ENCODE measurements around the gene NRL. TPM values are rescaled to one million over a fixed set of nuclear protein-coding genes. Genes with fewer than 3 reads are reported as not detected.

The NRL gene
- total RNA-seq, 2 donors from 2014 or later: 0.88 to 2.7 TPM

DNA sequence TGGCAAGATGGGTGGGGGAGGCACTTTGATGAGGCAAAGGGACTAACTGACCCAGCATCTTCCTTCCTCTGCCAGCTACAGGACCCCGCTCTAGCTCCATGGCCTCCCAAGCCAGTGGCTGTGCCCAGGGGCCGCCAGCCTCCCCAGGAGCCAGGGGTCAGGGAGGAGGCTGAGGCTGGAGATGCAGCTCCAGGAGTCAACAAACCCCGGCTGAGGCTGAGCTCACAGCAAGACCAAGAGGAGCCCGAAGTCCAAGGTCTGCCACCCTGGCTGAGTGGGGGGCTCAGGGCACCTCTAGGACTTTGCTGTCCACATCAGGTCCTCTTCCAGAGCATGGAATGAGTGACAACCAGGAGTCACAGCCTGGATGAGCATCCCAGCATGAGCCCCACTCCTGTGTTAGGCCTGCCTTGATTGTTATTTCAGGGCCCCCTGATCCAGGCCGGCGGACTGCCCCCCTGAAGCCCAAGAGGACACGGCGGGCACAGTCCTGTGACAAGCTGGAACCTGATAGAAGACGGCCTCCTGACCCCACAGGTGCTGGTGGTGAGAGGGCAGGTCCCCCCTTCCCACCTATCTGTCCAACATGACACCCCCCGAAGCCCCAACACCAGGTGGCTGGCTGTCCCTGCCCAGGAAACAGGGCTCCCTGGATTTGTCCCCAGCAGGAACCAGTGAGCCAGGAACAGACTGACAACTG lies 45.9 kb downstream of the NRL start:
- Histone ChIP-seq H3K27ac (no peak overlapping the region), H3K9ac (ENCODE audit: low read depth in 2 of 2, low read length in 2 of 2) (no peak overlapping the region), H3K4me3 (no peak overlapping the region), H3K9me3 (no peaks in the 10 kb centered on the region), H3K27me3 (no peaks in the 10 kb centered on the region), H3K4me1 (peaks cover 6% of the 10 kb centered on the region), H3K36me3 (no peaks in the 10 kb centered on the region)
- DNase-seq: no peak
- intact Hi-C loops (cut with DNase I): no loop called here
- TF ChIP-seq, protein P1, sequence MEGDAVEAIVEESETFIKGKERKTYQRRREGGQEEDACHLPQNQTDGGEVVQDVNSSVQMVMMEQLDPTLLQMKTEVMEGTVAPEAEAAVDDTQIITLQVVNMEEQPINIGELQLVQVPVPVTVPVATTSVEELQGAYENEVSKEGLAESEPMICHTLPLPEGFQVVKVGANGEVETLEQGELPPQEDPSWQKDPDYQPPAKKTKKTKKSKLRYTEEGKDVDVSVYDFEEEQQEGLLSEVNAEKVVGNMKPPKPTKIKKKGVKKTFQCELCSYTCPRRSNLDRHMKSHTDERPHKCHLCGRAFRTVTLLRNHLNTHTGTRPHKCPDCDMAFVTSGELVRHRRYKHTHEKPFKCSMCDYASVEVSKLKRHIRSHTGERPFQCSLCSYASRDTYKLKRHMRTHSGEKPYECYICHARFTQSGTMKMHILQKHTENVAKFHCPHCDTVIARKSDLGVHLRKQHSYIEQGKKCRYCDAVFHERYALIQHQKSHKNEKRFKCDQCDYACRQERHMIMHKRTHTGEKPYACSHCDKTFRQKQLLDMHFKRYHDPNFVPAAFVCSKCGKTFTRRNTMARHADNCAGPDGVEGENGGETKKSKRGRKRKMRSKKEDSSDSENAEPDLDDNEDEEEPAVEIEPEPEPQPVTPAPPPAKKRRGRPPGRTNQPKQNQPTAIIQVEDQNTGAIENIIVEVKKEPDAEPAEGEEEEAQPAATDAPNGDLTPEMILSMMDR (IDR thresholded peaks at IDR 0.05): no peak

DNA sequence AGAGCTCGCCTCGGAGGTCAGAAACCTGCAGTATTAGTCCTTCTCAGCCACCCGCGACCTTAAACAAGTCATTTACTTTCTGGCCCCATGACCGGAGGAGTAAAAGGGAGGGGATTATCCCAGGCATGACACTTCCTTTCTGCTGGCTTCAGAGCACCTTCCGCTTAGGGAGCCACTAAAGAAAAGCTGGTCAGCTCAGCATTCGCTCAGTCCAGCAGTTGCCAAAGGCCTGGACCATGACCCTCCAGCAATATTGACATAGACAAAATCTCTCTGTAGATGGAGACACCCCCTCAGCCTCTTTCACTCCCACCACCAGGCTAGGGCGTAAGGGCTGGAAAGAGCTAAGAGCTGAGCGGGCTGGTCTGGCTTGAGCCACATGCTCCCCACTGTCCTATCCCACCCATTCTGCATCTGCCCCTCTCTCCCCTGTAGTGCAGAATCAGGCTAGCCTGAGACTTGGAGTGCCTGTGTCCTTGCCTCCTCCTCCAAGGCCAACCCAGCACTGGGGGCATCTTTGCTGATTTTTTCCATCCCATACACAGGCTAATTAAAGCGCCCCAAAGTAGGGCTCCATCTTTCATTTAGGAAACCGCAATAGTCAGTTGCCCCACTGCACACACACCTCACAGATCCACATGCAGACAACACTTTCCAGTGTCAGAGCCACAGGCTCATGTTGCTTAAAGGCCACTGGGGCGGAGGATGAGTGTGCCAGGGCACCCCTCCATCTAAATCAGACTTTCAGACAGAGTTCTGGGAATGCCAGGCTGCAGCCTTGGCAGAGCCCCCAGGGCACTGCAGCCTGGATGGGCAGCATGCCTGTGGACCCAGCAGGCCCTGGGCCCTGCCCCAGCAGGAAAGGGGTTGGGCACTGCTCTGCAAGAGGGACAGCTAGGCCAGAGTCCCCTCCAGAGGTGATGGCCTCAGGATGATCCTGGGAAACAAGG lies 47.3 kb downstream of the NRL start:
- Histone ChIP-seq H3K36me3 (no peaks in the 10 kb centered on the region), H3K27ac (peak overlapping the region; percentile 61), H3K4me1 (peaks cover 6% of the 10 kb centered on the region), H3K9me3 (no peaks in the 10 kb centered on the region), H3K27me3 (no peaks in the 10 kb centered on the region), H3K9ac (ENCODE audit: low read depth in 2 of 2, low read length in 2 of 2) (peak overlapping the region in 1 of 2 donors; percentile 49), H3K4me3 (no peak overlapping the region)
- intact Hi-C loops (cut with DNase I): no loop called here
- TF ChIP-seq, protein P1 (IDR thresholded peaks at IDR 0.05): no peak
- DNase-seq: no peak

DNA sequence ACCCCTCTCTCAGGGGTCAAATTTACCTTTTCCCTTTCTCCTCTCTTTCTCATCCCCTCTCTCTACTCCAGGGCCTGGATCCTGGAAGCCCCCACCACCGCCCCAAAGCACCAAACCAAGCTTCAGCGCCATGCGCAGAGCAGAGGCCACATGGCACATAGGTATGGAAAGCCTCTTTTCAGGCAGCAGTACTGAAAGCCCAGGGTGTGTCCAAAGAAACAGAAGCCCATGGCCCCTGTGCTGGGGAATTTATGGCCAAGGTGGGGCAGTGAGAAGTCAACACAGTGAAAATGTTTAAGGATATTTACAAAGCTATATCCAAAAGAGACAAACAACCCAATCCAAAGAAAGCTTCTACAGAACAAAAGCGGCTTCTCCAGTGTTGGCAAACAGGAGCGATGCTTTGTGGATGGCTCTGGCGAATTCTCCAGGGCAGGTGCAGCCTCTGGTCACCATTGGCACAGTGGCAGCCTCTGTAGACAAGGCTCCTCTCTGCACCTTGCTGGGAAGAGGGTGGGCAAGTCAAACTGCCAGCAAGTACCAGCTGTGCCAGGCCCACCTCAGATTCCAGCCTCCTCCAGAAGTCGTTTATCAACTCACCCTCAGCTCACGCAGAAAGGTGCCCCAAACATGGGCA lies 48.1 kb downstream of the NRL start:
- Histone ChIP-seq H3K9ac (ENCODE audit: low read depth in 2 of 2, low read length in 2 of 2) (peak overlapping the region in 1 of 2 donors; percentile 49), H3K9me3 (no peaks in the 10 kb centered on the region), H3K27ac (peak overlapping the region; percentile 61), H3K4me3 (no peak overlapping the region), H3K4me1 (peaks cover 6% of the 10 kb centered on the region), H3K27me3 (no peaks in the 10 kb centered on the region), H3K36me3 (no peaks in the 10 kb centered on the region)
- peak; percentile 66 for DNase-seq
- TF ChIP-seq, protein P1 (IDR thresholded peaks at IDR 0.05): no peak
- intact Hi-C loops (cut with DNase I): no loop called here

DNA sequence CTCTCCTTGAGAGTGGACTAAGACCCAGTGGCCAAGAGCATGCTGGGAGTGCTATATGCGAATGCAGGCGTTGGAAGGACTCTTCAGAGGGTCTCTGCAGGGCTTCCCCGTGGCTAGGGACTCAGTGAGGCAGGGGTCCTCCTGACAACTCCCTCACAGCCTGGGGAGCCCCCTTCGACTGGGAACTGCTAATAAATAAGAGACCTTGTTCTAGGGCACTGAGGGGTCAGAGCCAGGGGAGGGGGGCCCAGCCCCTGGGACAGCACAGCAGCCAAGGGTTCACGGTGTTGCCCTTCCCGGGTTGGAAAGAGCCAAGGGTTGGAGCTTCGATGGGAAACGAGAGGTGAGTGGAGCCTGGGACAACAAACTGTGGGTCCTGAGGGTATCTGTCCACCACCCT lies 49.3 kb downstream of the NRL start:
- no peak for DNase-seq
- Histone ChIP-seq H3K36me3 (no peaks in the 10 kb centered on the region), H3K4me1 (peaks cover 6% of the 10 kb centered on the region), H3K9ac (ENCODE audit: low read depth in 2 of 2, low read length in 2 of 2) (no peak overlapping the region), H3K9me3 (no peaks in the 10 kb centered on the region), H3K4me3 (no peak overlapping the region), H3K27me3 (no peaks in the 10 kb centered on the region), H3K27ac (no peak overlapping the region)
- intact Hi-C loops (cut with DNase I): no loop called here
- TF ChIP-seq, protein P1 (IDR thresholded peaks at IDR 0.05): no peak

DNA sequence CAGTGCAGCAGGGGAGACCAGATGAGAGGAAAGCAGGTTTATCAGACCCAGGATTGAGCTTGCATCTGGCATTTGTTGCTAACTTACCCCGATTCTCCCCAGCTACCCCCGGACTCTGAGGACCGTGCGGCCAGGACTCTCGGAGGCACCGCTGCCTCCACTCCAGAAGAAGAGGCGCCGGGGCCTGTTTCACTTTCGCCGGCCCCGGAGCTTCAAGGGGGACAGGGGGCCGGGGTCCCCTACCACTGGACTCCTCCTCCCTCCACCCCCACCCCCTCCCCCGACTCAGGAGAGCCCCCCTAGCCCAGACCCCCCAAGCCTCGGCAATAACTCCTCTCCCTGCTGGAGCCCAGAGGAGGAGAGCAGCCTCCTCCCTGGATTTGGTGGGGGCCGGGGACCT lies 49.9 kb downstream of the NRL start:
- Histone ChIP-seq H3K36me3 (no peaks in the 10 kb centered on the region), H3K9ac (ENCODE audit: low read depth in 2 of 2, low read length in 2 of 2) (no peak overlapping the region), H3K4me1 (peaks cover 6% of the 10 kb centered on the region), H3K27ac (no peak overlapping the region), H3K27me3 (no peaks in the 10 kb centered on the region), H3K9me3 (no peaks in the 10 kb centered on the region), H3K4me3 (no peak overlapping the region)
- TF ChIP-seq, protein P1 (IDR thresholded peaks at IDR 0.05): no peak
- intact Hi-C loops (cut with DNase I): no loop called here
- no peak for DNase-seq

Data from colonic mucosa (tissue), 4 donors.